Mesenchymal stem cell (in vitro differentiated cells and primary cell): Measurements from ENCODE around the gene GSTO1.

ENCODE experiments used
- DNase-seq: peaks from one replicate; pipeline ENCODE4 v3.0.0-alpha.2; 2013
- H2AFZ ChIP-seq: one replicate; pipeline ENCODE4 v1.6.1; 2013; ENCODE audit warnings: low read depth, mild to moderate bottlenecking, control low read depth, inconsistent platforms, low read length, moderate library complexity
- H2AK5ac ChIP-seq: 2 replicates; pipeline ENCODE4 v1.6.1; 2013; ENCODE audit warnings: low read length, moderate library complexity, mild to moderate bottlenecking, inconsistent platforms; ENCODE audit not compliant: severe bottlenecking
- H2BK120ac ChIP-seq: one replicate; pipeline ENCODE4 v1.6.1; 2013; ENCODE audit warnings: low read depth, mild to moderate bottlenecking, inconsistent platforms, low read length, moderate library complexity
- H2BK12ac ChIP-seq, 2 experiments: one replicate each; pipeline ENCODE4 v1.6.1; 2013; ENCODE audit warnings: inconsistent platforms in 2 of 2, low read length in 2 of 2, mild to moderate bottlenecking in 2 of 2, moderate library complexity in 2 of 2, control low read depth in 1 of 2
- H2BK15ac ChIP-seq: one replicate; pipeline ENCODE4 v1.6.1; 2013; ENCODE audit warnings: mild to moderate bottlenecking, low read depth, inconsistent platforms; ENCODE audit not compliant: poor library complexity, severe bottlenecking
- H2BK5ac ChIP-seq: 2 replicates; pipeline ENCODE4 v1.6.1; 2013; ENCODE audit warnings: low read depth, mild to moderate bottlenecking, low read length, control low read depth, inconsistent platforms; ENCODE audit not compliant: poor library complexity, severe bottlenecking
- H3K14ac ChIP-seq, 2 experiments: one replicate each; pipeline ENCODE4 v1.6.1; 2013; ENCODE audit warnings: inconsistent platforms in 2 of 2, low read length in 2 of 2, control low read depth in 1 of 2, mild to moderate bottlenecking in 1 of 2, moderate library complexity in 1 of 2
- H3K18ac ChIP-seq, 2 experiments: one replicate each; pipeline ENCODE4 v1.6.1; 2013; ENCODE audit warnings: inconsistent platforms in 2 of 2, low read length in 2 of 2, control low read depth in 1 of 2, low read depth in 1 of 2, mild to moderate bottlenecking in 1 of 2
- H3K23ac ChIP-seq, 2 experiments: one replicate each; pipeline ENCODE4 v1.6.1; 2013; ENCODE audit warnings: inconsistent platforms in 2 of 2, low read length in 2 of 2, mild to moderate bottlenecking in 2 of 2, moderate library complexity in 2 of 2, control low read depth in 1 of 2
- H3K27ac ChIP-seq: 2 replicates; pipeline ENCODE4 v1.5.1; 2013; ENCODE audit warnings: mild to moderate bottlenecking, moderate library complexity, low read length, control low read depth, inconsistent platforms; ENCODE audit not compliant: poor library complexity, severe bottlenecking
- H3K27me3 ChIP-seq, 2 experiments: 2 replicates each; pipeline versions ENCODE4 v1.6.1 to v1.7.0; 2013; ENCODE audit warnings: low read length in 2 of 2, mild to moderate bottlenecking in 2 of 2, moderate library complexity in 2 of 2, control low read depth in 1 of 2, inconsistent platforms in 1 of 2; ENCODE audit not compliant: control insufficient read depth in 1 of 2, insufficient read depth in 1 of 2
- H3K36me3 ChIP-seq, 2 experiments: 2 replicates each; pipeline versions ENCODE4 v1.6.1 to v1.7.0; 2013; ENCODE audit warnings: low read length in 2 of 2, control low read depth in 1 of 2, inconsistent platforms in 1 of 2, low read depth in 1 of 2, mild to moderate bottlenecking in 1 of 2; ENCODE audit not compliant: insufficient read depth in 2 of 2, control insufficient read depth in 1 of 2
- H3K4ac ChIP-seq, 2 experiments: one replicate each; pipeline ENCODE4 v1.6.1; 2013; ENCODE audit warnings: inconsistent platforms in 2 of 2, low read length in 2 of 2, mild to moderate bottlenecking in 2 of 2, moderate library complexity in 2 of 2, control low read depth in 1 of 2, low read depth in 1 of 2
- H3K4me1 ChIP-seq: 2 replicates; pipeline ENCODE4 v1.6.1; 2013; ENCODE audit warnings: low read depth, low read length, control low read depth; ENCODE audit not compliant: control insufficient read depth, insufficient read depth
- H3K4me2 ChIP-seq: 2 replicates; pipeline ENCODE4 v1.6.1; 2013; ENCODE audit warnings: low read length, mild to moderate bottlenecking, inconsistent platforms; ENCODE audit not compliant: poor library complexity, severe bottlenecking
- H3K4me3 ChIP-seq, 2 experiments: 2 replicates each; pipeline versions ENCODE4 v1.5.1 to v1.7.0; 2013; ENCODE audit warnings: low read length in 2 of 2, mild to moderate bottlenecking in 2 of 2, control low read depth in 1 of 2, low read depth in 1 of 2; ENCODE audit not compliant: insufficient read depth in 1 of 2
- H3K79me1 ChIP-seq: replicated peaks from 2 replicates; pipeline ENCODE4 v1.6.1; 2013; ENCODE audit warnings: mild to moderate bottlenecking, control low read depth, low read length, inconsistent platforms; ENCODE audit not compliant: poor library complexity, severe bottlenecking
- H3K9ac ChIP-seq: 2 replicates; pipeline ENCODE4 v1.7.0; 2013; ENCODE audit warnings: mild to moderate bottlenecking, low read length, moderate library complexity
- H3K9me3 ChIP-seq: 2 replicates; pipeline ENCODE4 v1.7.0; 2013; ENCODE audit warnings: mild to moderate bottlenecking, low read length; ENCODE audit not compliant: control insufficient read depth
- H4K8ac ChIP-seq: one replicate; pipeline ENCODE4 v1.6.1; 2013; ENCODE audit warnings: inconsistent platforms, mild to moderate bottlenecking, low read length, moderate library complexity
- H4K91ac ChIP-seq: one replicate; pipeline ENCODE4 v1.6.1; 2013; ENCODE audit warnings: mild to moderate bottlenecking, low read length, inconsistent platforms
- WGBS: methylation state at CpG from one replicate; pipeline ENCODE4 v1.1.7; 2013; ENCODE audit warnings: mixed read lengths; 5-methylcytosine and 5-hydroxymethylcytosine counted together

The GSTO1 gene

DNA sequence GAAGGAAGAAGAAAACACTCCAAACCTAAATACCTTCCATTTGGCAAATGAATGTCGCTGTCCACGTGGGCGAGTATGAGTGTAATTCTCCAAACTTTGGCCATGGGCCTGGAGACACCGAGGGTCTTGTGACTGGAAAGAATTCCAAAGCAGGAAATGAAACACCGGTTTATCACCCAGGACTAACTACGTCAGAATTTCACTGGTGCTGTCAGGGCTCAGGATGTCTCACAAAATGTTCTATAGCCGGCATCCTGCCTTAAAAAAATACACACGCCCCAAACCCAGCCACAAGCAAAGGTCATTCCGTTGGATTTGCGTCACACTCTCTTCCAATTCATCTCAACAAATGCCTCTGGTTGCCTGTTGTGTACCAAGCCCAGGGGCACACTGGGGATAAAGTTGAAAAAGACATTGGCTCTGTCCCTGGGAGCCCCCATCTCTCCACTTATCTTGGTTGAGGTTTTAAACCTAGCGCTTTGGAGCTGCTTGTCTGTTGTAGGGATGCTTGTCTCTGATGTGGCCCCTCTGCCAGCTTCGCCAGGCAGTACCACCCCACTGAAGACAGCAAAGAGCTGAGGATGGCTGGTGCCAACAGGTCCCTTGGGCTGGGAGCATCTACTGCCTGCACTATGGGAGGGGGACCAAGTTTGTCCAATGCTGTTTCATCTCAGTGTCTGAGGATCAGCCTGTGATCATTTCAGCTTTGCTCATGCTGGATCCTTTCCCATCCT lies 45.5 kb downstream of the GSTO1 start:
- H3K4me3 ChIP-seq, result peak overlapping the region in 1 of 2 experiments; percentile 52
- no peaks in the 10 kb centered on the region for H3K36me3 ChIP-seq
- peak overlapping the region; percentile 75 for H4K8ac ChIP-seq
- peak overlapping the region; percentile 88 for H2AK5ac ChIP-seq
- peak overlapping the region; percentile 34 to 86 for H3K18ac ChIP-seq
- peak overlapping the region; percentile 78 to 93 for H2BK12ac ChIP-seq
- no peak overlapping the region for H3K23ac ChIP-seq
- H2BK5ac ChIP-seq, result peak overlapping the region; percentile 60
- H3K9me3 ChIP-seq, result no peaks in the 10 kb centered on the region
- H2AFZ ChIP-seq, result no peak overlapping the region
- no peak overlapping the region for H3K14ac ChIP-seq
- H2BK120ac ChIP-seq, result no peak overlapping the region
- peak overlapping the region; percentile 47 for H3K27ac ChIP-seq
- peak overlapping the region; percentile 85 for H4K91ac ChIP-seq
- no peaks in the 10 kb centered on the region for H3K79me1 ChIP-seq
- H3K27me3 ChIP-seq, result no peaks in the 10 kb centered on the region
- H3K4me1 ChIP-seq, result peaks cover 19% of the 10 kb centered on the region
- peak overlapping the region; percentile 91 for H3K9ac ChIP-seq
- no peak overlapping the region for H2BK15ac ChIP-seq
- peak; percentile 95 for DNase-seq
- 50% methylated on average over 12 of the region's 12 CpGs for WGBS
- no peak overlapping the region for H3K4me2 ChIP-seq
- peak overlapping the region; percentile 20 to 77 for H3K4ac ChIP-seq

DNA sequence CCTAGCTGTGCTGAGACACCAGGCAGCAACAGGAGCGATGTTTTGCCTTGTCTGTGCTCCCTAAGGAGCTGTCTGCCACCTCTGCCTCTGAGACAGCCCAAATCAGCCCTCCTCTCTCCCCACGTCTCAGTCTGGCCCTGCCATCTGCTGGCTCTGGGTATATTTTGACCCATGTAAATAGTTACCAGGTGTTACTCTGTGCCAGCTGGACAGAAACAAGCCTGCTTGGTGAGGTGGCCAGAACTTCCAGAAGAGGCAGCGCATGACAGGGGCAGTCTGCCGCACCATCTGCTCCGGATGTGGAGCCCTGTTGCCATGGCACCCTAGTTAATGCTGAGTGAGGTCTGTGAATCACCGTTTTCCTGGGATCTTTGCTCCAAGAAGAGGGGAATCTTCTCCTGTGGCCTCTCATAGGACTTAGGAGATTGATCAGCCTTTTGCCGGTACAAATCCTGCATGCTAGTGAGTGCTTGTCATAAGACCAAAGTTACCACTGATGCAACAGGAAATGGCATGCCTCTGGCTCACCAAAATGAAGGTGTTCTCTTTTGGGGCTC lies 46.1 kb downstream of the GSTO1 start:
- Histone ChIP-seq H4K91ac (peak overlapping the region; percentile 85), H3K36me3 (no peaks in the 10 kb centered on the region), H3K4me1 (peaks cover 21% of the 10 kb centered on the region), H2BK120ac (no peak overlapping the region), H3K14ac (no peak overlapping the region), H2BK5ac (no peak overlapping the region), H3K4me2 (peak overlapping the region; percentile 32), H4K8ac (peak overlapping the region; percentile 75), H3K4me3 (peak overlapping the region in 1 of 2 experiments; percentile 52), H3K79me1 (no peaks in the 10 kb centered on the region), H2AFZ (no peak overlapping the region), H3K9me3 (no peaks in the 10 kb centered on the region), H3K27me3 (no peaks in the 10 kb centered on the region), H2BK15ac (no peak overlapping the region), H2AK5ac (no peak overlapping the region), H3K9ac (peak overlapping the region; percentile 91), H3K18ac (peak overlapping the region; percentile 34 to 86), H3K4ac (peak overlapping the region in 1 of 2 experiments; percentile 77), H3K27ac (peak overlapping the region; percentile 47), H3K23ac (no peak overlapping the region), H2BK12ac (peak overlapping the region; percentile 78 to 93)
- 35% methylated on average over 7 of the region's 7 CpGs for WGBS
- peak; percentile 98 for DNase-seq

GRCh38 chr10:104301907-104302690 lies 47.4 kb downstream of the GSTO1 start:
- no peak overlapping the region for H2BK120ac ChIP-seq
- 79% methylated on average over 2 of the region's 3 CpGs for WGBS
- peak overlapping the region in 1 of 2 experiments; percentile 37 for H2BK12ac ChIP-seq

More at GRCh38 chr10:104301907-104302690, 47.4 kb downstream of the GSTO1 start:
- Histone ChIP-seq H3K4me2 (no peak overlapping the region), H3K18ac (no peak overlapping the region), H2AFZ (no peak overlapping the region), H3K9ac (peak overlapping the region; percentile 91), H2BK5ac (no peak overlapping the region), H3K36me3 (peaks cover 3 to 6% of the 10 kb centered on the region in 2 experiments), H3K79me1 (no peaks in the 10 kb centered on the region), H3K4ac (no peak overlapping the region), H3K27me3 (no peaks in the 10 kb centered on the region), H3K4me3 (no peak overlapping the region), H4K91ac (no peak overlapping the region), H3K14ac (no peak overlapping the region), H2BK15ac (peak overlapping the region; percentile 36), H3K4me1 (peaks cover 22% of the 10 kb centered on the region), H4K8ac (no peak overlapping the region), H2AK5ac (peak overlapping the region; percentile 68), H3K23ac (no peak overlapping the region), H3K9me3 (no peaks in the 10 kb centered on the region), H3K27ac (no peak overlapping the region)
- no peak for DNase-seq
